Fibroblast of the conjunctiva (primary cell): Measurements from ENCODE around the gene MBTPS1.
"Not testable (repeated sequence)": the region's sequence is repeated elsewhere in the genome, so short reads cannot be mapped to it uniquely, and the experiment has no call there.

Experiments used
- DNase-seq: peaks from one replicate; pipeline ENCODE4 v3.0.0-alpha.2; 2010; ENCODE audit warnings: low read depth

The MBTPS1 gene

DNA sequence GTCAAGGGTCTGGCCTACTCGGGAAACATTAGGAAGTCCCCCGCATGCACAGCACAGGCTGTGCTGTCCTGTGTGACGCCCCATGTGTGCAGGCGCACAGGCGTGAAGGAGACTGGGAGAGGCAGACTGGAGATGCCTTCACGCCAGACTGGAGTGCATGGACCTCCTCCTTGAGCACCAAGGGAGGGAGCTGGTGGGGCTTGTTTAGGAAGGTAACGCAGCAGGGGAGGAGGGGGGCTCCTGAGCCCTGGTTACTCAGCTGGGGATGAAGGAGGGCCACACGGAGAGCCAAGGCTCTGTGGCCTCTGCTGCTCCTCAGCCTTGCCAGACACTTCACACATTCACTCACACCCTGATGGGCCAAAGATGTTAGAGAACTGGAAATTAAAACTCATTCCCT is 20.5 kb upstream of the MBTPS1 start:
- DNase-seq: no peak

DNA sequence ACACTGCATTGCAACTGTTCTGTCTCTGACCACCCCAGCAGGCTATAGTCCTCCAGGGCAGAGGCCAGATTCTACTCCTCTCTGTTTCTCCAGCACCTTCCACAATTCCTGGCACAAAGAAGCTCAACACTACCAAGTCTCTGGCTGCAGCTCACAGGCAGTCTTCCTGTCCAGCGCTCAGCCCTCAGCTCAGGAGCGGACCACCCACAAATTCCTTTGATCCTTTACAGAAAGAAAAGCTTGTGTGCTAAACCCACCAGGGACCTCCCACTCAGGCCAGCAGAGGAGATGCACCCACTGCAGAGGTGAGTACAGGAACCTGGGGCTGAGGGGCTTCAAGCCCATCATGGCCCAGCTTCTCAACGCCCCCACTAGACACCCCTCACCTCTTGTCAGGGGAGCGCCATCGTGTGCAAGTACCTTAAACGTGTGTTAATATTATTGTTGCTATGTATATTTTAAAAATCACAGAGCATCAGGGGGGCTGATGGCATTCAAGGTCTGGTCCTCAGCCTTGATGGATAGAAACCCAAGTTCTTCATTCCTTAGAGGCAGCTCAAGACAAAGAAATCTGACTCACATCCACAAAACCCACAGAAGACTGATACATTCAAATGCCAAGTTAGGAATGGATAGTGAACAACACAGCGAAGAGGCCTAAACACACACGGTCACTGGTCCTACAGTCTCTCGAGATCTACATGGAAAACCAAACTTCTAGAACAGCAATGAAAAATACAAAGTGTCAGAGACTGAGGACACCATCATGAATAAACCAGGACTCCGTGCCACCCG is 19.8 kb upstream of the MBTPS1 start:
- no peak for DNase-seq

DNA sequence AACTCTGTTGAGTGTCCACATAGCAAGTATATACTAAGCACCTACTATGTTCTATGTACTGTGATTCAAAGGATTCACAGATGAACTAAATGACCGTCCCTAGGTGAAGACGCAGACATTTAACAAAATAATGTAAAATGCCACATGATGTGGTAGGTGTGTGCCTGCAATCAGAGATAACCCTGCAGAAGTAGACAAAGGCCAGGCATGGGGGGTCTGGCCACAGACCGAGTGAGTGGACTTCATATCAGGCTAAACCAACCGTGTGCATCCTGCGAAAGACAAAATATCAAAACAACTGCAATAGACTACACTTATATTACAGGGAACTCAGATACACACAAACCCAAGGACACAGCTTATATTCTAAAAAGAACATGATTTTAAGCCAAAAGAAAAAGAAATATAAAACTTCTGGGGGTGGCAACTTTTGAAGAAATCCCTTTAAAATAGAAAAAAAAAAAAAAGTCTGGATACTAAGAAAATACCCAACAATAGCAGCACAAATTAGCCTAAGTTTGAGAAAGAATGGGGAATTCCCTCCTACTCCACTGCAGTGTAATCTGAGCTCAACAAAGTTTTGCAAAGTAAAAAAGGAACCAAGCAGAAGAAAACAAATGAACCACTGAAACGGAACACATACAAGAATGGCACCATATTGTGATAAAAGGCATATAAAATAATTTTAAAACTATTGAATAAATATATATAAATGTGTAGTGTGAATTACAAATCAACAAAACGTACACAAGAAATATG is 16.0 kb upstream of the MBTPS1 start:
- DNase-seq: no peak

DNA sequence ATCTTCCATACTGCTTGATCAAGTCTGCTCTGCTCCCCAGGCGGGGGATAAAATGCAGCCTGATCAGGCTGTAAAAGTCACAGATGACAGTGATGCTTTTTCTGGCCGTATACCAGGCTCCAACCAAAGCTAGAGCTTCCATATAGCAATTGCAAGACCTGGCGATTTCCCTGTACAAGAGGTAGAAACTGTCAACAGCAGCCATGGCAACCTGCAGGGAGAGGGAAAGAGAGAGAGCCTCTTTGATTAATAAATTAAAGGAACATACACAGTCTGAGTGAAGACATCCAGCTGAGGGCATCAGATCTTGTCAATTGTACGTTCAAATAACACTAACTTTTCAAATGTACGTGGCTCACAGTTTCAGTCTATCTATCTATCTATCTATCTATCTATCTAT is 14.4 kb upstream of the MBTPS1 start:
- no peak for DNase-seq

DNA sequence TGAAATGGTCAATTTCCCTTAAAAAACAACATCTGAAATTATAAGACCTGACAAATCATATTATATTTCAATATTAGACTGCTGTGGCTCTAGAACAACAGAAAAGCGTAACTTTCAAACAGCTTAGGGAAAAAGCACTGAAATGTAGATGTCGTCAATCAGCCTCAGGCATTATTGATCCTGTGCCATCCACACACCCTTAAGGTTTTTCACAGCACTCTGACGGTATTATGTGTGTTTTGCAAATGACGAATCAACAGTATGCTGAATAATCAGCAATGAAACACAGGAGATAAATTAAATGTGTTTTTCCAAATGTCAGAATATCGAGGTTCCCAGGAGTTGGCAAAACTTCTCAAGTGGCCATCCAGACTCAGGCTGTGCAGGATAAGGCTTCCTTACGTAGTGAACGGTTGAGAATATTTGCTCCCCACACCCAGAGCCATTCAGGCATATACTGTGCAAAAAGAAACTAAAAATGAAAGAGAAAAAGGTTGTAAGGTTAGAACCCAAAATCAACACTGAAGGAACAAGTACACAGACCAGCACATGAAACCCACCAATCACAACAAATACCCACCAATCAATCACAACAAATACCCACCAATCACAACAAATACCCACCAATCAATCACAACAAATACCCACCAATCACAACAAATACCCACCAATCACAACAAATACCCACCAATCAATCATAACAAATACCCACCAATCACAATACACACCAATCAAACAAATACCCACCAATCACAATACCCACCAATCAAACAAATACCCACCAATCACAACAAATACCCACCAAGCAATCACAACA is 7.7 kb upstream of the MBTPS1 start:
- no peak for DNase-seq

DNA sequence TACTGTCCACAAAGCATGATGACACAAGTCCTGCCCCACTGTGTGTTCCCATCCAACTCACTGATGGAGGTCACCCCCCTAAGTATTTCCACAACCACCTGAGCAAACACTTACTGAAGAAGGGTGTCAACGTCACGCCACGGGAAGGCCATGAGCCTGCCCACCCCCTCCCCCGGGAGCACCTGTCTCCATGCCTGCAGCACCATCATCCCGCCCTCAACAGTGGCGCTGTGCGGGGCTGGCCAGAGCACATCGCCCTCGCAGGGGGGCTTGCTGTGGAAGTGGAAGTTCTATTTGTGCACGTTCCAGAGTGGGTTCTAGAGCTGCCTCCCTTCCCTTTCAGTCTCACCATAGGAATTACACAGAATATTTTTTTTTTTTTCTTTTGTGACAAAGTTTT is 4.3 kb upstream of the MBTPS1 start:
- no peak for DNase-seq

DNA sequence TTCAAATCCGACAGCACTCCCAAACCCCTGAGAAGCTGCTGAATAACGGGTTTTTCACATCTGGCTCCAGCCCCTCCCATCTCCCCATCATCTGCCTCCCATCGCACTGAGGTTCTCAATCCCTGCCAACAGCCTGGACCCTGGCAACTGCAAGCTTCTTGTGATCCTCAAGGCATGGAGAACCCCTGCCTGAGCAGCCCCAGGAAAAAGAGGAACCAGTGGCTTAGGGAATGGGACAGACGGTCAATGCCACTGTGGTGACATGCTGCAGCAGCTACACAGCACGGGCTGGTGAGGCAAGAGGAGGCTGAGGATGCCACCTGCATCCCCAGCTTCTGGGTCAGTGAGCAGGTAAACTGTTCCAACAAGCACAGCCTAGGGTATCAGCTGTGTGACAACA is 3.3 kb upstream of the MBTPS1 start:
- DNase-seq: no peak

DNA sequence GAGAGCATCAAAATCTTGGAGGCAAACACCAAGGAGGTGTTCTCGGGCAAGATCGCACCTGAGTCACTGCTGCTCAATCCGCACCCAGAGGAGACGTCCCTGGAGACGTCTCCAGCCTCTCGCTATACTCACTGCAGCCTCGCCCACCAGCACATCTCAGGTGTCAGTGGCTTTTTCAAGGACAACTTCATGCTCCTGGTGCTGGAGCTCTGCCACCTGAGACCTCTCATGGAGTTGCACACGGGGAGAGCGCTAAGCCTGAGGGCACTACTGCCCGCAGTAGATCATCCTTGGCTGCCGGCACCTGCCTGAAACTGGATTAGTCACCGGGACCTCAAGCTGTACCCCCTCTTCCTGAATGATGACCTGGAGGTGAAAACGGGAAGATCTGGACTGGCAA is 2.6 kb upstream of the MBTPS1 start:
- no peak for DNase-seq

DNA sequence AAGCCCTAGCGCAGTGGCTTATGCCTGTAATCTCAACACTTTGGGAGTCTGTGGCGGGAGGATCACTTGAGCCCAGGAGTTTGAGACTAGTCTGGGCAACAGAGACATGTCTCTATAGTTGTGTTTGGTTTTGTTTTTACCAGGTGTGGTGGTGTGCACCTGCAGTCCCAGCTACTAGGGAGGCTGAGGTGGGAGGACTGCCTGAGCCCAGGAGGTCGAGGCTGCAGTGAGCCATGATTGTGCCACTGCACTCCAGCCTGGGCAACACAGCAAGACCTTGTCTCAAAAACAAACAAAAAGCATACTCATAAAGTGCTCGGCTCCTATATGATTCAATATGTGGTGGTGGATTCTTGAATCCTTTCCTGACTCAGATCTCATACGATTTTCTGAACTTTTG is 1.6 kb upstream of the MBTPS1 start:
- DNase-seq: not testable (repeated sequence)

DNA sequence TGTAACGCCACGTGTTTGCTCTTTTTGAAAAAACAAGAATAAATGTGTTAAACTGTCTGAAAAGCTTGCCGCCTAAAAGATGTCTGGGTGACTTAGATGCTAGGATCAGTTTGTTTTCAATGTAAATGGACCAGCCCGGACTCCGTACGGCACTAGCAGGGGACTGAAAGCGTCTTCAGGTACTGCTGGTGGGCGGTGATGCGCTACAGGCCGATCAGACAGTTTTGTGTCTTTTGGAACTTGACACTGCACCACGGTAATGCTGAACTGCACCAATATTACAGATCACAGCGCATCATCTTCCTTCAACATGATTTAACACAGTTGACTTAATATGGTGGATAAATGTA is 727 bp upstream of the MBTPS1 start:
- no peak for DNase-seq

DNA sequence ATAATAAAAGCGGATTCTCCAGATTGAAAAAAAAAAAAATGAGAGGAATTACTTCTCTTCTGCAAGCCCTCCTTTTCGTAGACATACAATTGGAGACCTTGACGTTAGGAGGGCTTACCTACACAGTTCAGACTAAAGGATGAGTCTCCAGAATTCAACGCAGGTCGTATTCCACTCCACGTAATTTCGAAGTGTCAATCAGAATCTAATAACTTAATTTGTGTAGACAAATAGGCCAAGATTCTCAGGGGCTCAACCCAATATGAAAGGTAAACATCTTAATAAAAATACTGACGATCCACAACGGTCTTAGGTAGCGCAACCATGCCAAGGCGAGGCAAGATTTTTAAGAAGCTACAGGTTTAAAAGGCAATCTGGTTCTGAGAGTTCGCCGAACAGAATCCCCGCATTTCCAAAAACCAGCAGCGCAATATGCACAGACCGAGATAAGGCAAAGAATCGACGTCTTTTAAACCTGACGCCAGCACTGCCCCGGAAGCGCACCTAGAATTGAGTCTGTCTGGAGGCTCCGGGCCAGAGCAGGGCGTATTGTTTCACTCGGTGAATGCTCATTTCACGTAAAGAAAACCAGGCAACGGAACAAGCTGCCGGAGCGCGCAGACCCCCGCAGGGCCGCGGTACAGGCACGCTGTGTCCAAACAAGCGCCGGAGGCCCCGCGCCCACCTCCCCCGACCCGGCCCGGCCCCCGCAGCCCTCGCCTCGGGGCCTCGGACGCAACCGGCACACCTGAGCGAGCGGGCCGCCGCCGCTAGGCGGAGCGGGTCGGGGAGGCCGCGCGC is 623 bp downstream of the MBTPS1 start:
- no peak for DNase-seq

DNA sequence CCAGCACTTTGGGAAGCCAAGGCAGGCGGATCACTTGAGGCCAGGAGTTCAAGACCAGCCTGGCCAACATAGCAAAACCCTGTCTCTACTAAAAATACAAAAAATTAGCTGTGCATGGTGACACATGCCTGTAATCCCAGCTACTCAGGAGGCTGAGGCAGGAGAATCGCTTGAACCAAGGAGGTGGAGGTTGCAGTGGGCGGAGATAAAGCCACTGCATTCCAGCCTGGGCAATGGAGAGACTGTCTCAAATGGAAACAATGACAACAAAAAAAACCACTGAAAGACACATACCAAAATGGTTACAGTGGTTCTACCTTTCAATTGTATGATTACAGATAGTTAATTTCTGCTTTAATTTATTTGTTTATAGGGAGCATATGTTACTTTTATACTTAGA is 4.8 kb downstream of the MBTPS1 start:
- not testable (repeated sequence) for DNase-seq

DNA sequence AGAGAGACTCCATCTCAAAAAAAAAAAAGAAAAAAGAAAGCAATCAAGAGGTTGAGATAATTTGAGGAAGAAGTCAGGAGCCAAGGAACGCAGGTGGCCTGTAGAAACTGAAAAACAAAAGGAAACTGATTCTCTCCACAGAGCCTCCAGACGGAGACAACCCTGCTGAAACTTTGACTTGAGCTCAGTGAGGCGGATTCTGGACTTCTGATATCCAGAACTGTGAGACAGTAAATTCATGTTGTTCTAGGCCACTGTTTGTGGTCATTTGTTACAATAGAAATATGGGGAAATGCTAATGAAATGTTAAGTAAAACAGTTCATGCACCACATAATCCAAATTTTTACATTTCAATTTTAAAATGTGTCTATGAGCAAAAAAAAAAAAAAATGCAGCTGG is 5.2 kb downstream of the MBTPS1 start:
- DNase-seq: no peak

DNA sequence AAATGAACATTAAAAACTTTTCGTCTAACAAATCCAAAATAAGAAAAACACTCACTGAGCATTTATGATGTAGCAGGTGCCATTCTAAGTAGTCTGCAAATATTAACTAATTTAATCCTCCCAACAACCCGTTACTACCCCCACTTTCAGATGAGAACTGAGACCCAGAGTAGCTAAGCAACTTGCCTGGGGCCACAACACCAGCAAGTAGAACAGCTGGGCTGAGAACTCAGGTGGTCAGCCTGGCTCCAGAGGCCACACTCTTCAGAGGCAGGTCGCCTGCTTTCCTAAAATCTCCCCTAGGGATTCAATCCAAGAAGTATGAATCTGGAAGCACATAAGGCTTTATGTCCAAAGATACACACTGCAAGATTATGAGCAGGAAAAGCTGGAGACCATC is 6.2 kb downstream of the MBTPS1 start:
- no peak for DNase-seq

DNA sequence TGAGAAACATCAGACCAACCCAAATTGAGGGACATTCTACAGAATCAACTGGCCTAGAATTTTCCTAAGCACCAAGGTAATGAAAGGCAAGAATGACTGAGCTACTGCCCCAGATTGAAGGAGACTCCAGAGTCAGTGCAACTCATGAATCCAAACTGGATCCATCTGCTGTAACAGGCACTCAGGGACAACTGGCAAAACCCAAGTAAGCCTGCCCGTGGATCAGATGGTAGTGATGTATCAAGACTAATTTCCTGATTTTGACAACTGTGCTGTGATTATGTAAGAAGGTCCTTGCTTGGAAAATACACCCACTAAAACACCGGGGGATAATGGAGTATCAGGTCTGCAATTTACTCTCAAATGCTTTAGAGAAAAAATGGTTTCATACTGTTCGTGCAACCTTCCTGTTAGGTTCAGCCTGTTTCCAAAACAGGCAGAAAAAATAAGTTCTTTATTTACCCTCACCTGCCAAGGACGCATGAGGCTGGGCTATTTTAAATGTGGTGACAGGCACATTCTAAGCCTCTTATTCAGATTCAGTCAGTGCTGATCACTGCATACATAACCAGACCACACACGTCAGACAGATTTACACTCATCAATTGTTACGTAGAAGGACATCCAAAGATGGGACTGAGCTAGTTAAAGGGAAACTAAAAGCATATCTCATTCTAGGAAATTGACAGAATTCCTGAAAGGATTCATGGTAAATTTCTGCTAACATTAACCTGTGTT is 7.0 kb downstream of the MBTPS1 start:
- DNase-seq: no peak

DNA sequence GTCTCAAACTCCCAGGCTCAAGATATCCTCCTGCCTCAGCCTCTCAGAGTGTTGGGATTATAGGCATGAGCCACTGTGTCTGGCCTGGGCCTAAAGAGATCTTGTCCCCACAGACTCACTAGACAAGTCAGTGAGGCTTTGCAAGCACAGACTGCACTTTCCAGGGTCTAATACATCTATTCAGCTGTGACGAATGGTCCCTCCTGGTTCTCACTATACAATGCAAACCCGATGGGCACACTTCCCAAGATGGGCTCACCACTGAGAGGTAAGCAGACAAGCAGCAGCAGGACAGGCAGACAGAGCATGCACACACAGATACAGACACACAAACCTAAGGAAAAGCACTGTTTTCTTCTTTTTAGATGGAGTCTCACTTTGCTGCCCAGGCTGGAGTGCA is 8.8 kb downstream of the MBTPS1 start:
- DNase-seq: no peak

DNA sequence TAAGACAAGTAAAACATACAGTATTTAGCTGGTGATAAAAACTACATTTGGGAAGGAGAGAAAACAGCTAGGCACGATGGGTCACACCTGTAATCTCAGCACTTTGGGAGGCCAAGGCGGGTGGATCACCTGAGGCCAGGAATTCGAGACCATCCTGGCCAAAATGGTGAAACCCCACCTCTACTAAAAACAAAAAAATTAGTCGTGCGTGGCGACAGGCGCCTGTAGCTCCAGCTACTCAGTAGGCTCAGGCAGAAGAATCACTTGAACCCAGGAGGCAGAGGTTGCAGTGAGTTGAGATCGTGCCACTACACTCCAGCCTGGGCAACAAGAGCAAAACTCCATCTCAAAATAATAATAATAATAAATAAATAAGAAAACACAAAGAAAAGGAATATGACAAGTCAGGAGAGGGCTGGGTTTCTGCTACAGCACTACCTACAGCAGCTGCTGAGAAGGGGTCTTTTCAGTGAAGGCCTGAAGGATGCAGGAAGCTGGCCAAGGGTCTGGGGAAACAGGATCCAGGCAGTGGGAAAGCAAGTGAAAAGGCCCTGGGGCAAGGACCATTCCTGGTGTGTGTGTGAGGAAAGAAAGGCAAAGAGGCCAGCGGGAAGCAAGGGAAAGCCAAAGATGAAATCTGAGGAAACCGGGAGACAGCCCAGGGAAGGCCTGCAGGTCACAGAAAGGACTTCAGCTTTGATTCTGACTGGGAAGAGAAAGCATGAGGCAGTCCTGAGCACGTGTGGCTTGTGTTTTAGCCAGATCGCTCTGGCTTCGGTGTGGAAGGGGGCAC is 10.6 kb downstream of the MBTPS1 start:
- DNase-seq: no peak

DNA sequence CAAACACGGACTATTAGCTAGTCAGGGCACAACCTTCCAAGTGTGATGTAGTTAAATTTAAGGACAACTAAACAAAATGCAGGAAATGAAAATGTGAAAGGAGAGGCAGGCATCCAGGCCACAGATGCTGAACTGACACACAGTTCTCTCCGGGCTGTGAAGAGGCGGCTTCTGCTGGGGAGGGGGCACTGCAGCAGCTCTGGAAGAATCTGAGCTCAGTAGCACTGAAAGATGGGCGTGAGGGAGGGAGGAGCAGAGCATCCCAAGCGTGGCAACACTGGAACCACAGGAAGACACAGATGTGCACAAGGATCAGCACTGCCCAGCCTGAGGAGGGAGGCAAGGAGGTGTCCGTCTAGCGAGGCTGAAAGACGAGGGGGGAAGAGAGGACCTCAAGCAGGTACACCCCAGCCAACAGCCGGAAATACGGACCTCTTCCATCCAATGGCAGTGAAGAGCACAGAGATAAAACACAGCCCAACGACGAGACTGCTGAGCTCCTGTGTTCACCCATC is 11.4 kb downstream of the MBTPS1 start:
- no peak for DNase-seq

DNA sequence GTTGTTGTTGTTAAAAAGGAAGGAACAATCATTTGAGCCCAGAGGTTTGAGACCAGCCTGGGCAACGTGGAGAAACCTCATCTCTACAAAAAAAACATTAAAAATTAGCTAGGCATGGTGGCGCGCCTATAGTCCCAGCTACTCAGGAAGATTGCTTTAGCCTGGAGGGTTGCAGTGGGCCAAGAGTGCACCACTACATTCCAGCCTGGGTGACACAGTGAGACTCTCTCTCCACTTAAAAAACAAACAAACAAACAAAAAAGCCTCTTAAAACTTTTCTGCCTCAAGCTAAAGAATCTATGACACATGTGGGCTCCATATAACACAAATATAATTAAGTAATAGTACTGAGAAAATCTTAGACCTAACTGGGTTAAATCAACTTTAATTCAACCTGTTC is 12.5 kb downstream of the MBTPS1 start:
- DNase-seq: no peak

DNA sequence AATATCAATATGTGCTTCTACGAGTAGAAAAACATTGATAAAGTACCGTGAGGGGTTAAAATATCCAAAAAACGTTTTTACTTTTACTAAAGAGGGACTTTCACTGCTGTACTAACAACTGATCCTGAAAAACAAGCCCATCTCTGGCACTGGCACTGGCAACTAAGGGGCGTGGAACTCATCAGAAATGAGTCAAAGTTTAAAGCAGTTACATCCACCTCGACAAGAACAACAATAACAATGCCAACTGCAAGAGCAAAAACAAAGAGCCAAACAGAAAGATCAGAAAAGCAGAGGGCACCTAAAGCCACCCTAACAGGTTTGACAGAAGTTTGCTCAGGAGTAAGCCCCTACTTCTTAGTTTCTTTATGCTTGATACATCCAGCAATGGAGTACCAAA is 13.1 kb downstream of the MBTPS1 start:
- DNase-seq: no peak
